GM18520 (cell line): Measurements from ENCODE around the gene OR4N2.
"Not testable (repeated sequence)": the region's sequence is repeated elsewhere in the genome, so short reads cannot be mapped to it uniquely, and the experiment has no call there.

Source experiments
- ATAC-seq: cut with Tn5 transposase; IDR thresholded peaks from one replicate; pipeline ENCODE4 v1.9.1; 2021; ENCODE audit not compliant: unreplicated experiment

Gene OR4N2

GRCh38 chr14:19834203-19834848 is 30.8 kb downstream of the OR4N2 start:
- not testable (repeated sequence) for ATAC-seq

- no peak for ATAC-seq
Observed at GRCh38 chr14:19838433-19838832, 34.9 kb downstream of the OR4N2 start.

DNA sequence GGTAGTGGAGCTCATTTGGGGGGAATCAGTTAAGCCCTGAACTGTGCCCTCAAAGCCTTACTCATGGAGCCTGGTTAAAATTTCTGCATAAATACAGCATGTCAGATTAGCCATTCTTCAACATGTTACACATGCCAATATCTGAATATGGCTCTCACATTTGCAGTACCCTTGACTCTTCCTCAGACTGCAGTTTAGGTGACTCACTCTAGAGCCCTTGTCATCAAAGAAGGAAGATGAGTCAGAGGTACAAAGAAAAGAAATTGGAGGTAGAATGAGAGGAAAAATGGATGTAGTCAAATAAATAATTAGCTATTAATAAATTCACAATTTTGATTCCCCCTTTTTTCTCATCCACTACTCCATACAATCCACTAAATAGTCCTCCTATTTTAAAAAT is 47.8 kb downstream of the OR4N2 start:
- ATAC-seq, result no peak

GRCh38 chr14:19866061-19866669 is 62.6 kb downstream of the OR4N2 start:
- not testable (repeated sequence) for ATAC-seq

GRCh38 chr14:19873178-19873577 is 69.6 kb downstream of the OR4N2 start:
- no peak for ATAC-seq

- ATAC-seq, result no peak
Observed at GRCh38 chr14:19874842-19875241, 71.3 kb downstream of the OR4N2 start, which contains the start of gene OR4K2. Gene OR4K2 (plus strand): TSS chr14:19875142. CDS start chr14:19876268, 1,126 bp downstream.

DNA sequence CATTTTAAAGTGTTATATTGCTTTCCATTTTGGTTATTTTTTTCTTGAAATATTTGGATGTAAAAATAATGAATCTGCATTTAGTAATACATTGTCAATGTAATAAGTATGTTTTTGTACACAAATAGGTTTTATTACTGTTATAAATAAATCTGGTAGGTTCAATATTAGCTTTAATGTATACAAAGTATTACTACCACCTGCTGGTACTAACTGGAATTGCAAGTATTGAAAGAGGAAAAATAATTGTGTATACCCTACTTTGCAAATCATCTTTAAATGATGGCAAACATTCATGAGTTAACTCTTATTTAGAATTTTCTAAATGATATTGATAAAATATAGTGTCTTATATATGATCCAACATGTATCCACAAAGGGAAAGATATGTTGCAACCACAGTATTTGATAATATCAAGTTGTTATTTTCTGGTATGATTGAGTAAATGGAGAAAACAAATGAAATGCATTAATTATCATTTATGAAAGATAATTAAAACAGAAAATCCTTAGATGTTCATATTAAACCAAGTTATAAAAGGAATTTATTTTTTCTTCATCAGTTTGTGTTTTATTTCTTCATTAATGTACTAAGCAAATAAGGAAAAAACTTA is 74.6 kb downstream of the OR4N2 start:
- no peak for ATAC-seq
